GM12864 (cell line): ENCODE data around the gene NINL.

Experiments used
- DNase-seq: peaks from one replicate; pipeline ENCODE4 v3.0.0-alpha.2; 2011; ENCODE audit warnings: low read depth
- H3K4me3 ChIP-seq: 2 replicates; pipeline ENCODE4 v1.5.1; 2011; ENCODE audit warnings: mild to moderate bottlenecking, low read depth, low read length, control low read depth
- TF ChIP-seq, protein P1 (sequence below): IDR thresholded peaks from 2 replicates; pipeline ENCODE4 v1.5.1; 2011; ENCODE audit warnings: low read depth, mild to moderate bottlenecking, moderate library complexity, low read length, control low read depth, inconsistent platforms; ENCODE audit errors: missing control alignments

The NINL gene

DNA sequence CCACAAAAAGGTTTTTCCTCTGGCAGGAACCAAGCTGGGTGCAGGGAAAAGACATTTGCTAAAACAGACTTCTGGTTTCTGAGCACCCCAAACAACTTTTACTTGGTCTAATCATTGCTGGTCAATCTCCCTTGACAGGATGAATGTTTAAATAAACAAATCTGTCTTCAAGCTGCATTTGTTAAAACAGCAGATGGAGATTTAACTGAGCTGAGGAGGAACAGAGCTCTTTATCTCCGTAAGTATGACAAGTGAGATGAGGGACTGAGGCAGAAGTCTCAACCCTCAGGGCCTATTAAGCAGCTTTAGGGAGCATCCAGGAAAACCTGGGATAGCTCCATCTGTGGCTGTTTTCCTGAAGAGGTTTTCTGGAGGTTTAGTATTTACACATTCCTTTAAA lies 40.6 kb downstream of the NINL start:
- TF ChIP-seq, protein P1, sequence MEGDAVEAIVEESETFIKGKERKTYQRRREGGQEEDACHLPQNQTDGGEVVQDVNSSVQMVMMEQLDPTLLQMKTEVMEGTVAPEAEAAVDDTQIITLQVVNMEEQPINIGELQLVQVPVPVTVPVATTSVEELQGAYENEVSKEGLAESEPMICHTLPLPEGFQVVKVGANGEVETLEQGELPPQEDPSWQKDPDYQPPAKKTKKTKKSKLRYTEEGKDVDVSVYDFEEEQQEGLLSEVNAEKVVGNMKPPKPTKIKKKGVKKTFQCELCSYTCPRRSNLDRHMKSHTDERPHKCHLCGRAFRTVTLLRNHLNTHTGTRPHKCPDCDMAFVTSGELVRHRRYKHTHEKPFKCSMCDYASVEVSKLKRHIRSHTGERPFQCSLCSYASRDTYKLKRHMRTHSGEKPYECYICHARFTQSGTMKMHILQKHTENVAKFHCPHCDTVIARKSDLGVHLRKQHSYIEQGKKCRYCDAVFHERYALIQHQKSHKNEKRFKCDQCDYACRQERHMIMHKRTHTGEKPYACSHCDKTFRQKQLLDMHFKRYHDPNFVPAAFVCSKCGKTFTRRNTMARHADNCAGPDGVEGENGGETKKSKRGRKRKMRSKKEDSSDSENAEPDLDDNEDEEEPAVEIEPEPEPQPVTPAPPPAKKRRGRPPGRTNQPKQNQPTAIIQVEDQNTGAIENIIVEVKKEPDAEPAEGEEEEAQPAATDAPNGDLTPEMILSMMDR, result no peak
- H3K4me3 ChIP-seq, result no peak overlapping the region
- DNase-seq, result no peak

DNA sequence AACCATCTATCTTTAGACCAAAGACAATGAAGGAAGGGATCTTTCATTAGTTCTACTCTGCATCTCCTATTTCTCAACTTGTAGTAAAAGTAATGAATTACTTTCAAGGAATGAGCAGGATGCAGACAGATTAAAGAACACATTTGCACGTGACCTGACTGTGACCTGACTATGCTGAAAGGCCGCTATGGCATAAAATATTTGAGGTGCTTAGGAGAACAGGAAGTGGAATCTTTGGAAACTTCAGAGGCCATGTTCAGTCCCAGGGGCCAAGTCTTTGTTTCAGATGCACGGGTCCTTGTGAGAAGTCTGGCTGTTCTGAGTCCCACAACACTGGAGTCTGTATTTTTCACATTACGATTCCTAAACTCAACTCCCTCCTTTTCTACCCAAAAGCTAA lies 41.0 kb downstream of the NINL start:
- DNase-seq, result no peak
- TF ChIP-seq, protein P1, result no peak
- no peak overlapping the region for H3K4me3 ChIP-seq

DNA sequence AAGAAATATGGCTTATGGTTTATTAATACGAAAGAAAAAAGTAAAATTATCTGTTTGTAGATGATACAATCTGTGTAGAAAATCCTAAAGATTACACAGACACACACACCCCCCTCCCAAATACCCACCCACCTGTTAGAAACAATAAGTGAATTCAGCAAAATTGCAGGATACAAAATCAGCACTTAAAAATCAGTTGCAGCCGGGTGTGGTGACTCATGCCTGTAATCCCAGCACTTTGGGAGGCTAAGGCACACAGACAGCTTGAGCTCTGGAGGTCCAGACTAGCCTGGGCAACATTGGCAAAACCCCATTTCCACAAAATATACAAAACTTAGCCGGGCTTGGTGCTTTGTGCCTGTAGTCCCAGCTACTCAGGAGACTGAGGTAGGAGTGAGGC lies 42.3 kb downstream of the NINL start:
- DNase-seq, result no peak
- TF ChIP-seq, protein P1, result no peak

DNA sequence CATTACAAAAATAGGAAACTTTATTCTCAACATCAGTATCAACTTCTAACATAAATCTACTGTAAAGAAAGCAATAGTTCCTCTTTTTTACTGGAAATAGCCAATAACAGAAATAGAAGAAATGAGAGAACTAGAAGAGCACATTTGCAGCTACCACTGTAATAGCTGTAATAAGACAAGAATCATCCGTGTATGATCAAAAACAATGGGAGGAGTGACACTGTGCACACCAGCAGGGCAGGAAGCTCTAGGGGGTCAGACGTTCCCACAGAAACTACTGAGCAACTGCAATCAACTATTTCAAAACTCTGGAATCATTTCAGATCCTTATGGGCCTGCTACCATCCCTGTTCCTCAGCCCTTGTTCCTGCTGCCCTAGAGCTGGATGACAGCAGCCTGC lies 43.7 kb downstream of the NINL start:
- DNase-seq, result no peak
- TF ChIP-seq, protein P1, result no peak
- H3K4me3 ChIP-seq, result no peak overlapping the region

More for the DNA sequence above, 42.3 kb downstream of the NINL start:
- H3K4me3 ChIP-seq, result no peak overlapping the region

DNA sequence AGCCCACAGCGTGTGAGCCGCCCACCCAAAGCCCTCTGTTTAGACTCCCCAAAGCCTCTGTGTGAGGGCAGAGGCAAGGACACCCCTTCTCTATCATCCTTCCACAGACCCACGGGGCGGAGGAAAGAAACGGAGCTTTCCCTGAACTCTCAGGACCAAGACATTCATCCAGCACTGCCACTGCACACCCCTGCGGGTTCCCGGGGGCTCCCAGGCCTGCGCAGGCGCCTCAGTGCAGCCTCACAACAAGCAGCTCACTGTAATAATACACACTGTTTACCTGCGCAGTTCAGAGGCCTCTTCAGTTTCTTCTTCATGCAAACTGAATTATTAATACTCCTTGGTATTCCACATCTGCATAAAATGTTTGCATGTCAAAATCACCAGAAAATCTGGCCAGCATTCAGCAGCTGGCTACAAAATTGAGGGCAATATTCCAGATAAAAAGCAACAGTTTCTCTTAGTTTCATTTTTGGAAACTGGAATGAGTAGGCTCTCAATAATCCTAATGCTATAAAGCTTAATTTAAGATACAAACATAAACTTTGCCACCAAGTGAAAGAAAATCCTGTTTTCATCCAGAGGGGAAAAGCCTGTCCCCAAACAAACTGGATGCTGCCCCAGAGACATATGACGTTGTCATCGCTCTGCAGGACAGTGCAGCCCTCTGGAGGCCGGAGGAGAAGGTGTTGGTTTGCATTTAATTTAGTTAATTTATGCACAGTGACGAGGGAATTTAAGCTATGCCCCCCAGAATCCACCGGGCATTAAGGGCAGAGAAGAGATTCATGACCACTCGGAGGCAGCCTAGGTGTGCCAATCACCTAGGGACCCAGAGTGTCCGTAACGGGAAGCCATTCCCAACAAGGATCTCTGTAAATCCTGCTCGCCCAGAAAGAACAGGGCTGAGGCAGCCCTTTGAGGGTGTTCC lies 45.3 kb downstream of the NINL start:
- peak overlapping the region; percentile 83 for H3K4me3 ChIP-seq
- TF ChIP-seq, protein P1, result peak; percentile 56
- peak; percentile 52 for DNase-seq

DNA sequence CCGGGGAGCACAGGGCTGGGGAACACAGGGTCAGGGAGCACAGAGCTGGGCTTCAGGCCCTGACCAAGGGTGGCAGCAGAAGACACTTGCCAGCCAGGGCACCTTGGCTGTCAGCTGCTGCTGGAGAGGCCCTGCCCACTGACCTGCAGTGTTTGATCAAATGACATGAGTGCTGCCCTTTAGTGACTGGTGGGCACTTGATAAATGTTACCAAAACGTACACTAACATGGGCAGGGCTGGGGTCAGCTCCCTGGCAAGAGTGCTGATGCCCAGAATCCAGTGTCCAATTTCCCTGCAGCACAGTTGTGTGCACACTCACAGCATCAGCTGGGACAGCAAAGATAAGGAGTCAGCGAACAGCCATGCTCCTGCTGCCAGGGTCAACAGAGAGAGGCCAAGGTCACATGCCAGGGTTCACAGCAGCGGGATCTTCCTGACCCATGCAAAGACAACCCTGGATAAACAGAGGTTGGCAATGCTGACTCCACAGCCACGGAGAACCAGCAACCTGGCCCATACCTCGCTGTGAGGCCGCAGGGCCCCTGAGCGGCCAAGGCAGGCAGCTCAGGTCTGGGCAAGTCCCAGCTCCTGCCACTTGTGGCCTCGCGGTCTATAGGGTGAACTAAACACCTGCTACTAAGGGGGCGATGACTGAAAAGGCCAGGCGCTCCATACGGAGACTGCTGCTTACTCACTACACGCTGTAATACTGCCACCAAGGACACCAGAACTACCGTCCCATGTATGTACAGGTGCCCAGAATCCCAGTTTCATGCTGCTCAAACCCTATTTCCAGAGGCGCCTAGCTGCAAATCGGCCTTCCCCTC lies 46.3 kb downstream of the NINL start:
- TF ChIP-seq, protein P1, result no peak
- peak overlapping the region; percentile 83 for H3K4me3 ChIP-seq
- DNase-seq, result peak; percentile 42
